ENCODE data around the gene CPSF4L. TPM values are rescaled to one million over a fixed set of nuclear protein-coding genes. Genes with fewer than 3 reads are reported as not detected.
A peak's percentile ranks its signal among the peaks of the same experiment; 100 is the strongest.

CPSF4L gene
- total and polyA plus RNA-seq, 2 experiments from 2014 or later, result not detected

GRCh38 chr17:73227379-73227778 is 34.3 kb downstream of the CPSF4L start:
- no peak for DNase-seq (ENCODE audit: low spot score)
- H3K36me3 ChIP-seq (replicated peaks; ENCODE audit: insufficient read depth, low read depth), result no peaks in the 10 kb centered on the region
- no peaks in the 10 kb centered on the region for H3K27me3 ChIP-seq
- peaks cover 8% of the 10 kb centered on the region for H4K20me1 ChIP-seq (ENCODE audit: insufficient read depth, poor library complexity, severe bottlenecking)
- H3K79me2 ChIP-seq, result peaks cover 72% of the 10 kb centered on the region
- H3K4me1 ChIP-seq (ENCODE audit: insufficient read depth), result no peaks in the 10 kb centered on the region
- 89% methylated on average over 3 of the region's 3 CpGs for WGBS (ENCODE audit: low lambda C conversion rate, missing lambda C conversion rate)
- H3K4me2 ChIP-seq, result no peak overlapping the region
- H3K27ac ChIP-seq, result no peak overlapping the region
- no peaks in the 10 kb centered on the region for H3K9me2 ChIP-seq (replicated peaks; ENCODE audit: insufficient read depth)
- no peak overlapping the region for H2AFZ ChIP-seq
- TF ChIP-seq CTCF (IDR thresholded peaks at IDR 0.05; ENCODE audit: poor library complexity), result no peak
- TF ChIP-seq EZH2phosphoT487 (IDR thresholded peaks at IDR 0.05; ENCODE audit: low read depth, severe bottlenecking, unreplicated experiment), result no peak
- TF ChIP-seq EZH2 (IDR thresholded peaks at IDR 0.05; ENCODE audit: borderline replicate concordance), result no peak
- no peaks in the 10 kb centered on the region for H3K9me3 ChIP-seq (ENCODE audit: low read depth)
- no peak overlapping the region for H3K4me3 ChIP-seq

- DNase-seq (ENCODE audit: low spot score), result no peak
- no peaks in the 10 kb centered on the region for H3K4me1 ChIP-seq (ENCODE audit: insufficient read depth)
- peaks cover 8% of the 10 kb centered on the region for H4K20me1 ChIP-seq (ENCODE audit: insufficient read depth, poor library complexity, severe bottlenecking)
- peak overlapping the region; percentile 4 for H3K4me2 ChIP-seq
- no peaks in the 10 kb centered on the region for H3K9me3 ChIP-seq (ENCODE audit: low read depth)
- no peaks in the 10 kb centered on the region for H3K36me3 ChIP-seq (replicated peaks; ENCODE audit: insufficient read depth, low read depth)
- H3K27me3 ChIP-seq, result no peaks in the 10 kb centered on the region
- TF ChIP-seq EZH2 (IDR thresholded peaks at IDR 0.05; ENCODE audit: borderline replicate concordance) (no peak), EZH2phosphoT487 (IDR thresholded peaks at IDR 0.05; ENCODE audit: low read depth, severe bottlenecking, unreplicated experiment) (no peak), CTCF (IDR thresholded peaks at IDR 0.05; ENCODE audit: poor library complexity) (no peak)
- H3K27ac ChIP-seq, result no peak overlapping the region
- H3K4me3 ChIP-seq, result no peak overlapping the region
- H3K9me2 ChIP-seq (replicated peaks; ENCODE audit: insufficient read depth), result no peaks in the 10 kb centered on the region
- WGBS (ENCODE audit: low lambda C conversion rate, missing lambda C conversion rate), result 57% methylated on average over 3 of the region's 3 CpGs
- no peak overlapping the region for H2AFZ ChIP-seq
- H3K79me2 ChIP-seq, result peaks cover 70% of the 10 kb centered on the region
Observed at GRCh38 chr17:73226556-73227172, 35.0 kb downstream of the CPSF4L start.

GRCh38 chr17:73224663-73225305 is 36.9 kb downstream of the CPSF4L start:
- Histone ChIP-seq H3K9me3 (ENCODE audit: low read depth) (no peaks in the 10 kb centered on the region), H3K27me3 (no peaks in the 10 kb centered on the region), H4K20me1 (ENCODE audit: insufficient read depth, poor library complexity, severe bottlenecking) (peaks cover 8% of the 10 kb centered on the region), H2AFZ (no peak overlapping the region), H3K79me2 (peaks cover 51% of the 10 kb centered on the region), H3K36me3 (replicated peaks; ENCODE audit: insufficient read depth, low read depth) (no peaks in the 10 kb centered on the region), H3K4me2 (no peak overlapping the region), H3K4me1 (ENCODE audit: insufficient read depth) (no peaks in the 10 kb centered on the region), H3K9me2 (replicated peaks; ENCODE audit: insufficient read depth) (no peaks in the 10 kb centered on the region), H3K4me3 (no peak overlapping the region), H3K27ac (no peak overlapping the region)
- WGBS (ENCODE audit: low lambda C conversion rate, missing lambda C conversion rate), result 81% methylated on average over 5 of the region's 5 CpGs
- DNase-seq (ENCODE audit: low spot score), result no peak
- no peak for TF ChIP-seq EZH2 (IDR thresholded peaks at IDR 0.05; ENCODE audit: borderline replicate concordance)
- no peak for TF ChIP-seq CTCF (IDR thresholded peaks at IDR 0.05; ENCODE audit: poor library complexity)
- TF ChIP-seq EZH2phosphoT487 (IDR thresholded peaks at IDR 0.05; ENCODE audit: low read depth, severe bottlenecking, unreplicated experiment), result no peak
